Measurements from ENCODE around the gene PIP5KL1.

PIP5KL1 gene

GRCh38 chr9:127878652-127879390, 51.8 kb downstream of the PIP5KL1 start:
- Histone ChIP-seq H3K9me3 (ENCODE audit: control insufficient read depth, insufficient read depth, low read depth, low read length) (no peaks in the 10 kb centered on the region), H3K36me3 (ENCODE audit: control insufficient read depth, insufficient read depth, low read length) (no peaks in the 10 kb centered on the region), H3K27ac (ENCODE audit: low read depth, low read length) (no peak overlapping the region), H3K4me1 (ENCODE audit: control insufficient read depth, insufficient read depth, low read length) (peaks cover 19% of the 10 kb centered on the region), H3K27me3 (ENCODE audit: control insufficient read depth, insufficient read depth, low read length) (no peaks in the 10 kb centered on the region), H3K4me3 (ENCODE audit: low read depth, low read length) (no peak overlapping the region), H3K9ac (ENCODE audit: low read length) (no peak overlapping the region)

DNA sequence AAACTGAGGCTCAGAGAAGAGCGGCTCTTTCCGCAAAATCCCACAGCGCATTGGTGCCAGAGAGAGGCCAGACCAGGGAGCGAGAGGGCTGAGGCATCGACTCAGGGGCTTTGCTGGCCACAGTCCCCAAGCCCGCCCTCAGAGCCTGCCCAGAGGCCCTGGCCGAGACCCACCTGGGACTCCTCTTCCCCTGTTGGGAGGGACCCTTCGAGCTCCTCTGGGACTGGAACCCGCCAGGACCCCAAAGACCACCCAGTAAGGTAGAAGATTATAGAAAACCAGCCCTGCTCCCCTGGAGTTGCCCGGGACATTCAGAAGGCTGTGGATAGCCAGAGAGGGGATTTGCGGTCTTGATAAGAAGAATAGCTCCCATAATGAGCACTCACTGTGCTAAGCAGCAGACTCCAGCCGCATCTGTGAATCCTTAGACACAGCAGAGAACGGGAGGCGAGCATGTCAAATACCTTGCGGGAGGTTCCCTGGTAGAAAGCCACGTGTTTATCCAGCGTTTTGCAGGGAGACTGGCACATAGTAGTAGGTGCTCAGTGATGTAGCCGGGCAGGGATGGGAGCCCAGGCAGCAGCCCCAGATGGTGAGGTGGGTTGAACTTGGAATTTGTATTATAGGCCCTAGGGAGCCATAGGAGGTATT, 52.5 kb downstream of the PIP5KL1 start:
- peak overlapping the region; percentile 29 for H3K9ac ChIP-seq (ENCODE audit: low read length)
- H3K4me3 ChIP-seq (ENCODE audit: low read depth, low read length), result peak overlapping the region; percentile 73
- no peaks in the 10 kb centered on the region for H3K36me3 ChIP-seq (ENCODE audit: control insufficient read depth, insufficient read depth, low read length)
- peaks cover 19% of the 10 kb centered on the region for H3K4me1 ChIP-seq (ENCODE audit: control insufficient read depth, insufficient read depth, low read length)
- H3K27ac ChIP-seq (ENCODE audit: low read depth, low read length), result no peak overlapping the region
- no peaks in the 10 kb centered on the region for H3K27me3 ChIP-seq (ENCODE audit: control insufficient read depth, insufficient read depth, low read length)
- H3K9me3 ChIP-seq (ENCODE audit: control insufficient read depth, insufficient read depth, low read depth, low read length), result no peaks in the 10 kb centered on the region

GRCh38 chr9:127877566-127877998, 53.0 kb downstream of the PIP5KL1 start, which contains the start of gene AK1:
TSS of gene AK1 (minus strand) at chr9:127877675. CDS start at chr9:127874617, 3,058 bp downstream.
- Histone ChIP-seq H3K36me3 (ENCODE audit: control insufficient read depth, insufficient read depth, low read length) (no peaks in the 10 kb centered on the region), H3K9ac (ENCODE audit: low read length) (peak within 1 kb of the TSS; percentile 29), H3K27ac (ENCODE audit: low read depth, low read length) (no peak within 1 kb of the TSS), H3K9me3 (ENCODE audit: control insufficient read depth, insufficient read depth, low read depth, low read length) (no peaks in the 10 kb centered on the region), H3K4me1 (ENCODE audit: control insufficient read depth, insufficient read depth, low read length) (peaks cover 15% of the 10 kb centered on the region), H3K4me3 (ENCODE audit: low read depth, low read length) (peak within 1 kb of the TSS; percentile 73), H3K27me3 (ENCODE audit: control insufficient read depth, insufficient read depth, low read length) (no peaks in the 10 kb centered on the region)

DNA sequence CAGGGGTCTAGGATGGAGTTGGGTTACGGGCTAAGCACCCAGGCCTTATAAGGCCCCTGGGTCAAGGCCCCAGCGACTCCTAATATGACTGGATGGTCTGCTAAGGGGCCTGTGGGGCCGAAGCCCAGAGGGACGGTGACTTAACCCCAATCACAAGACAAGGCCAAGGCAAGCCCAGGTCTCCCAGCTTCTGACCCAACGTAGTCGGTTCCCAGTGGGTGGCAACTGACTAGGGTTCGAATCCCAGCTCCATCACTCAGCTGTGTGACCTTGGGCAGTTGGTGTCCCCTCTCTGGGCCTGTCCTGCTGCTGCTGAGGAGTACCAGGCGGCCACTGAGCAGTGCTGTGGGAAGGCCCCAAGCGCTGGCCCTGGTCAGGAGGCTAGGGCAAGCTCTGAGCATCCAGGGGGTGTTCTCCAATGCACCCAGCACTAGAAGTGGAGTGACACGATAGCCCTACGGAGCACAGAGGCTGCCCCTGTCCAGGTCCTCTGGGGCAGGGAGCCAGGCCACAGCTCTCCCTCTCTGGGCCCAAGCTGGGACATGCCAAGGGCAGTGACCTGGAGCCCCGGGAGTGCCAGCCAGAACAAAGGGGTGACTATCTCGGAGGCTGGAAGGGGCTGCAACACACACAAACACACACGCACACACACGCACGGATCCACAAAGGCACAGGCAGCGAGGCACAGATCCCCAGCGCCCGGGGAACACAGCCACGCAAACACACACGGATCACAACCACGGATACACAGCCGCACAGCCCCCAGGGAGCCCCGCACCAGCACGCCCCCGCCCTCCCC, 53.6 kb downstream of the PIP5KL1 start:
- Histone ChIP-seq H3K9ac (ENCODE audit: low read length) (peak overlapping the region; percentile 28), H3K27ac (ENCODE audit: low read depth, low read length) (no peak overlapping the region), H3K27me3 (ENCODE audit: control insufficient read depth, insufficient read depth, low read length) (no peaks in the 10 kb centered on the region), H3K9me3 (ENCODE audit: control insufficient read depth, insufficient read depth, low read depth, low read length) (no peaks in the 10 kb centered on the region), H3K4me1 (ENCODE audit: control insufficient read depth, insufficient read depth, low read length) (peaks cover 12% of the 10 kb centered on the region), H3K4me3 (ENCODE audit: low read depth, low read length) (peak overlapping the region; percentile 73), H3K36me3 (ENCODE audit: control insufficient read depth, insufficient read depth, low read length) (no peaks in the 10 kb centered on the region)

- Histone ChIP-seq H3K27ac (ENCODE audit: low read depth, low read length) (no peak overlapping the region), H3K9ac (ENCODE audit: low read length) (no peak overlapping the region), H3K4me3 (ENCODE audit: low read depth, low read length) (no peak overlapping the region), H3K4me1 (ENCODE audit: control insufficient read depth, insufficient read depth, low read length) (peaks cover 12% of the 10 kb centered on the region), H3K9me3 (ENCODE audit: control insufficient read depth, insufficient read depth, low read depth, low read length) (no peaks in the 10 kb centered on the region), H3K27me3 (ENCODE audit: control insufficient read depth, insufficient read depth, low read length) (no peaks in the 10 kb centered on the region), H3K36me3 (ENCODE audit: control insufficient read depth, insufficient read depth, low read length) (0 out of 2 replicates have a peak, but pooled peaks cover 2% of the 10 kb centered on the region)
Measured at GRCh38 chr9:127876026-127876763, 54.4 kb downstream of the PIP5KL1 start.

GRCh38 chr9:127875306-127875966, 55.1 kb downstream of the PIP5KL1 start:
- Histone ChIP-seq H3K36me3 (ENCODE audit: control insufficient read depth, insufficient read depth, low read length) (0 out of 2 replicates have a peak, but pooled peaks cover 2% of the 10 kb centered on the region), H3K4me1 (ENCODE audit: control insufficient read depth, insufficient read depth, low read length) (peaks cover 12% of the 10 kb centered on the region), H3K4me3 (ENCODE audit: low read depth, low read length) (no peak overlapping the region), H3K9ac (ENCODE audit: low read length) (no peak overlapping the region), H3K9me3 (ENCODE audit: control insufficient read depth, insufficient read depth, low read depth, low read length) (no peaks in the 10 kb centered on the region), H3K27ac (ENCODE audit: low read depth, low read length) (no peak overlapping the region), H3K27me3 (ENCODE audit: control insufficient read depth, insufficient read depth, low read length) (no peaks in the 10 kb centered on the region)

GRCh38 chr9:127874301-127875221, 56.0 kb downstream of the PIP5KL1 start:
- H3K9ac ChIP-seq (ENCODE audit: low read length), result no peak overlapping the region

GRCh38 chr9:127873886-127874285, 56.7 kb downstream of the PIP5KL1 start:
- peaks cover 12% of the 10 kb centered on the region for H3K4me1 ChIP-seq (ENCODE audit: control insufficient read depth, insufficient read depth, low read length)

More at GRCh38 chr9:127874301-127875221, 56.0 kb downstream of the PIP5KL1 start:
- no peak overlapping the region for H3K27ac ChIP-seq (ENCODE audit: low read depth, low read length)
- H3K9me3 ChIP-seq (ENCODE audit: control insufficient read depth, insufficient read depth, low read depth, low read length), result no peaks in the 10 kb centered on the region
- H3K36me3 ChIP-seq (ENCODE audit: control insufficient read depth, insufficient read depth, low read length), result 0 out of 2 replicates have a peak, but pooled peaks cover 2% of the 10 kb centered on the region
- no peaks in the 10 kb centered on the region for H3K27me3 ChIP-seq (ENCODE audit: control insufficient read depth, insufficient read depth, low read length)
- H3K4me3 ChIP-seq (ENCODE audit: low read depth, low read length), result no peak overlapping the region
- peaks cover 12% of the 10 kb centered on the region for H3K4me1 ChIP-seq (ENCODE audit: control insufficient read depth, insufficient read depth, low read length)

DNA sequence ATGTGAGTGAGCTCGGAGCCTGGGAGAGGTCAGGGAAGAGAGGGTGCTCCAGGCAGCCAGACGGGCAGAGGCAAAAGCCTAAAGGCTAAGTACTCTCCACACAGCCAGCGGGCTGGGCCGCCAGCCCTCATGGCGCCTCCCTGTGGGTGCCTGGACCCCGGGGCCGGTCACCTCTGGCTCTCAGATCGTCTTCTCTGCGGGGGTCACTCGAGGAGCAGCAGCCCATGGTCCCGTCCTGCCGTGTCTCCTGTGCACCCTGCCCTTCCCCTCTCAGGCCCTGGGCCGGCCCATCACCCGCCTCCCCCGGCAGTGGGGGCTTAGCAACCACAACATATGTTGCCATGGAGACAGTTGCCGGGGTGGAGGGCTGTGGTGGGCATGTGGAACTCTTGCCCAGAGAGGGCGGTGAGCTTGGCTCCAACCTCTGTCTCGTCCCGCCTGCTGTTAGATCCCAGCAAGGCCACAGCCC, 57.3 kb downstream of the PIP5KL1 start:
- Histone ChIP-seq H3K27ac (ENCODE audit: low read depth, low read length) (no peak overlapping the region), H3K4me1 (ENCODE audit: control insufficient read depth, insufficient read depth, low read length) (peaks cover 12% of the 10 kb centered on the region), H3K4me3 (ENCODE audit: low read depth, low read length) (no peak overlapping the region), H3K36me3 (ENCODE audit: control insufficient read depth, insufficient read depth, low read length) (0 out of 2 replicates have a peak, but pooled peaks cover 2% of the 10 kb centered on the region), H3K9ac (ENCODE audit: low read length) (no peak overlapping the region), H3K27me3 (ENCODE audit: control insufficient read depth, insufficient read depth, low read length) (no peaks in the 10 kb centered on the region), H3K9me3 (ENCODE audit: control insufficient read depth, insufficient read depth, low read depth, low read length) (no peaks in the 10 kb centered on the region)

More at GRCh38 chr9:127873886-127874285, 56.7 kb downstream of the PIP5KL1 start:
- H3K36me3 ChIP-seq (ENCODE audit: control insufficient read depth, insufficient read depth, low read length), result 0 out of 2 replicates have a peak, but pooled peaks cover 2% of the 10 kb centered on the region
- H3K27ac ChIP-seq (ENCODE audit: low read depth, low read length), result no peak overlapping the region
- no peak overlapping the region for H3K9ac ChIP-seq (ENCODE audit: low read length)
- H3K9me3 ChIP-seq (ENCODE audit: control insufficient read depth, insufficient read depth, low read depth, low read length), result no peaks in the 10 kb centered on the region
- H3K4me3 ChIP-seq (ENCODE audit: low read depth, low read length), result no peak overlapping the region
- no peaks in the 10 kb centered on the region for H3K27me3 ChIP-seq (ENCODE audit: control insufficient read depth, insufficient read depth, low read length)
